ENCODE data around the gene TMEM167B.
"Not testable (repeated sequence)": the region's sequence is repeated elsewhere in the genome, so short reads cannot be mapped to it uniquely, and the experiment has no call there.

TMEM167B gene

DNA sequence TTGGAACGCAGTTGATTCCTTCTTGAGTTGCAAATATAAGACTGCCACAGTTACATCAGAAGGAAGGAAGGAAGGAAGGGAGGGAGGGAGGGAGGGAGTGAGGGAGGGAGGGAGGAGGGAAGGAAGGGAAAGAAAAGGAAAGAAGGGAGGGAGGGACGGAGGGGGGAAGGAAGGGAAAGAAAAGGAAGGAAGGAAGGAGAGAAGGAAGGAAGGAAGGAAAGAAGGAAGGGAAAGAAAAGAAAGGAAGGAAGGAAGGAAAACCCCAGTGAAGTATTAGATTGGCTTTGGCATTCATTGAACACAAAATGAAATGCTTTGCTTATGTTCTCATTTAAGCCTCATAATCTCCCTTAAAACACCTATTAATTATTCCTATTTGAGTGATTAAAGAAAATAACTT lies 42.2 kb upstream of the TMEM167B start:
- FAIRE-seq, result no peak
- TF ChIP-seq, protein P1, sequence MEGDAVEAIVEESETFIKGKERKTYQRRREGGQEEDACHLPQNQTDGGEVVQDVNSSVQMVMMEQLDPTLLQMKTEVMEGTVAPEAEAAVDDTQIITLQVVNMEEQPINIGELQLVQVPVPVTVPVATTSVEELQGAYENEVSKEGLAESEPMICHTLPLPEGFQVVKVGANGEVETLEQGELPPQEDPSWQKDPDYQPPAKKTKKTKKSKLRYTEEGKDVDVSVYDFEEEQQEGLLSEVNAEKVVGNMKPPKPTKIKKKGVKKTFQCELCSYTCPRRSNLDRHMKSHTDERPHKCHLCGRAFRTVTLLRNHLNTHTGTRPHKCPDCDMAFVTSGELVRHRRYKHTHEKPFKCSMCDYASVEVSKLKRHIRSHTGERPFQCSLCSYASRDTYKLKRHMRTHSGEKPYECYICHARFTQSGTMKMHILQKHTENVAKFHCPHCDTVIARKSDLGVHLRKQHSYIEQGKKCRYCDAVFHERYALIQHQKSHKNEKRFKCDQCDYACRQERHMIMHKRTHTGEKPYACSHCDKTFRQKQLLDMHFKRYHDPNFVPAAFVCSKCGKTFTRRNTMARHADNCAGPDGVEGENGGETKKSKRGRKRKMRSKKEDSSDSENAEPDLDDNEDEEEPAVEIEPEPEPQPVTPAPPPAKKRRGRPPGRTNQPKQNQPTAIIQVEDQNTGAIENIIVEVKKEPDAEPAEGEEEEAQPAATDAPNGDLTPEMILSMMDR (IDR thresholded peaks at IDR 0.05; ENCODE audit: insufficient read depth, missing control alignments), result no peak
- DNase-seq (ENCODE audit: insufficient read length, low spot score), result no peak

DNA sequence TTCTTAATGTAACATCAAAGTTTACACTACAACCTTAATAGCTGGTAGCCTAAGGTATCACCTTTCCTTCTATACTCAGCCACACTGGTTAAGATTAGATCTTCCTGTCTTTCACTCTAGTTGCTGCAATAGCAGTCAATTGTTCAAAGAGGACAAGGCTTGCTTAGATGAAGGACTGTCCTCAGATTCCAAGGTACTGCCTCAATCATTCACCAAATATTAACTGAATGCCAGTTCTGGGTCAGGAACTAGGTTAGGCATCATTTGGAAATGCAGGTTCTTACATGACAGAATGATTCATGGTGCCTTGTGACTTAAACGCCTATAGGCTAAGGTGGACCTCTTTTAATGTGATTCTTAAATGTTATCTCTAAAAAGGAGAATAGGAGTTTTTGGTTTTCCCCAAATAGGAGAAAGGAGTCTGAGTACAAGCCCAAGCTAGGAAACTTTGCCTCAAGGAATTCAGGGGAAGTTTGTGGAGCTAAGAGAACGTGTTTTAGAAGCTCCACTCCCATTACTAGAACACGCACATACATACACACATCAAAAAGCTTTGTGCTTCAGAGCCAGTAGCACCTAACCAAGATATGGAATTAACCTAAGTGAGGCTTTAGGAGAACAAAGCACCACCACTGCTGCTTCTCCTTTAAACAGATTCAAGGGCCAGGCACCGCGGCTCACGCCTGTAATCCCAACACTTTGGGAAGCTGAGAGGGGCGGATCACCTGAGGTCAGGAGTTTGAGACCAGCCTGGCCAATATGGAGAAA lies 40.2 kb upstream of the TMEM167B start:
- no peak for FAIRE-seq
- DNase-seq (ENCODE audit: insufficient read length, low spot score), result no peak
- TF ChIP-seq, protein P1 (IDR thresholded peaks at IDR 0.05; ENCODE audit: insufficient read depth, missing control alignments), result no peak

DNA sequence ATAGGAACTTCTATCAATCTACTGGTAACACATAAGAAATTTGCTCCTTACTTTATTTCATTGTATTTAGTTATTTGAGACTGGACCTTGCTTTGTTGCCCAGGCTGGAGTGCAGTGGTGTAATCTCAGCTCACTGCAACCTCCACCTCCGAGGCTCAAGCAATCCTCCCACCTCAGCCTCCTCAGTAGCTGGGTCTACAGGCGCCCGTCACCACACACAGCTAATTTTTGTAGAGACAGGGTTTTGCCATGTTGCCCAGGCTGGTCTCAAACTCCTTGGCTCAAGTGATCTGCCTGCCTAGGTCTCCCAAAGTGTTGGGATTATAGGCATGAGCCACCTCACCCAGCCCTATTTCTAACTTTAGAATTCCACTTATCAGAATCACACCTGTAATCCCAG lies 38.4 kb upstream of the TMEM167B start:
- not testable (repeated sequence) for DNase-seq (ENCODE audit: insufficient read length, low spot score); FAIRE-seq

- DNase-seq (ENCODE audit: insufficient read length, low spot score) (no peak), FAIRE-seq (no peak)
- TF ChIP-seq, protein P1 (IDR thresholded peaks at IDR 0.05; ENCODE audit: insufficient read depth, missing control alignments), result no peak
These were observed 34.5 kb upstream of the TMEM167B start for GRCh38 chr1:109056064-109056463.

DNA sequence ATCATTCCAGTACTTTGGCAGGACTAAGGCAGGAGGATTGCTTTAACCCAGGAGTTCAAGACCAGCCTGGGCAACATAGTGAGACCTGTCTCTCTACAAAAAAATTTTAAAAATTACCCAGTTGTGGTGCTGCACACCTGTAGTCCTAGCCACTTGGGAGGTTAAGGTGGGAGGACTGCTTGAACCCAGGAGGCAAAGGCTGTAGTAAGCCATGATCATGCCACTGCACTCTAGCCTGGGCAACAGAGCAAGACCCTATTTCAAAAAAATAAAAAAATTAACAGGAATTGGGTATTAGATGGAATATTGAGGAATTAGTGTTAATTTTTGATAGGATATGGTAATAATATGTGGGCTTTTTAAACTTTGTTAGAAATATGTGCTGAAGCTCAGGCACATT lies 31.5 kb upstream of the TMEM167B start:
- no peak for FAIRE-seq
- TF ChIP-seq, protein P1 (IDR thresholded peaks at IDR 0.05; ENCODE audit: insufficient read depth, missing control alignments), result no peak
- DNase-seq (ENCODE audit: insufficient read length, low spot score), result no peak

- no peak for FAIRE-seq
These were observed 29.9 kb upstream of the TMEM167B start for GRCh38 chr1:109060707-109061106.

GRCh38 chr1:109061183-109061582 lies 29.4 kb upstream of the TMEM167B start:
- DNase-seq (ENCODE audit: insufficient read length, low spot score) (no peak), FAIRE-seq (no peak)
- TF ChIP-seq, protein P1 (IDR thresholded peaks at IDR 0.05; ENCODE audit: insufficient read depth, missing control alignments), result no peak

More at GRCh38 chr1:109060707-109061106, 29.9 kb upstream of the TMEM167B start:
- TF ChIP-seq, protein P1 (IDR thresholded peaks at IDR 0.05; ENCODE audit: insufficient read depth, missing control alignments), result no peak
- no peak for DNase-seq (ENCODE audit: insufficient read length, low spot score)

Measured in D721Med (cell line).